ENCODE measurements around the gene OR6J1. TPM values are rescaled to one million over a fixed set of nuclear protein-coding genes. Genes with fewer than 3 reads are reported as not detected.

Gene OR6J1
- total and polyA plus RNA-seq, 2 experiments from 2014 or later, result not detected

- Histone ChIP-seq H2AFZ (no peak overlapping the region), H3K4me3 (no peak overlapping the region), H3K9me3 (ENCODE audit: low read depth) (no peaks in the 10 kb centered on the region), H3K79me2 (ENCODE audit: insufficient read depth) (no peaks in the 10 kb centered on the region), H3K4me1 (ENCODE audit: insufficient read depth) (peaks cover 22% of the 10 kb centered on the region), H3F3A (ENCODE audit: insufficient read depth) (peaks cover 28% of the 10 kb centered on the region), H3K36me3 (ENCODE audit: low read depth) (peaks cover 10% of the 10 kb centered on the region; the same call in 1 of the 2 replicates), H3K27me3 (replicated peaks; ENCODE audit: insufficient read depth) (no peaks in the 10 kb centered on the region), H3K27ac (peak overlapping the region; percentile 89), H3K9ac (peak overlapping the region; percentile 62), H4K20me1 (ENCODE audit: insufficient read depth) (no peaks in the 10 kb centered on the region), H3K9me2 (ENCODE audit: insufficient read depth) (no peaks in the 10 kb centered on the region), H3K4me2 (ENCODE audit: unreplicated experiment) (peak overlapping the region; percentile 46)
- in situ Hi-C loops (cut with MboI), result no loop called here
- 32 to 38% methylated on average over 3 of the region's 3 CpGs for WGBS, 2 experiments (ENCODE audit: low coverage in 1 of 2, low lambda C conversion rate in 2 of 2, missing lambda C conversion rate in 2 of 2)
- TF ChIP-seq EZH2phosphoT487 (IDR thresholded peaks at IDR 0.05; ENCODE audit: insufficient read depth, low read depth), result no peak
- TF ChIP-seq EZH2 (IDR thresholded peaks at IDR 0.05; ENCODE audit: insufficient read depth, poor library complexity, severe bottlenecking), result no peak
- DNase-seq, result no peak
Measured at GRCh38 chr14:22613736-22614239, 30.4 kb downstream of the OR6J1 start.

GRCh38 chr14:22613106-22613695 is 31.0 kb downstream of the OR6J1 start:
- DNase-seq, result peak; percentile 30
- Histone ChIP-seq H3K79me2 (ENCODE audit: insufficient read depth) (no peaks in the 10 kb centered on the region), H3K4me2 (ENCODE audit: unreplicated experiment) (peak overlapping the region; percentile 46), H3K9ac (peak overlapping the region; percentile 62), H2AFZ (no peak overlapping the region), H3K4me1 (ENCODE audit: insufficient read depth) (peaks cover 22% of the 10 kb centered on the region), H3K9me3 (ENCODE audit: low read depth) (no peaks in the 10 kb centered on the region), H4K20me1 (ENCODE audit: insufficient read depth) (no peaks in the 10 kb centered on the region), H3K36me3 (ENCODE audit: low read depth) (peaks cover 10% of the 10 kb centered on the region; the same call in 1 of the 2 replicates), H3K9me2 (ENCODE audit: insufficient read depth) (no peaks in the 10 kb centered on the region), H3K27me3 (replicated peaks; ENCODE audit: insufficient read depth) (no peaks in the 10 kb centered on the region), H3K4me3 (no peak overlapping the region), H3F3A (ENCODE audit: insufficient read depth) (peaks cover 28% of the 10 kb centered on the region), H3K27ac (peak overlapping the region; percentile 89)
- TF ChIP-seq EZH2phosphoT487 (IDR thresholded peaks at IDR 0.05; ENCODE audit: insufficient read depth, low read depth) (no peak), EZH2 (IDR thresholded peaks at IDR 0.05; ENCODE audit: insufficient read depth, poor library complexity, severe bottlenecking) (no peak)
- WGBS, 2 experiments (ENCODE audit: low coverage in 1 of 2, low lambda C conversion rate in 2 of 2, missing lambda C conversion rate in 2 of 2), result 63 to 64% methylated on average over 2 of the region's 2 CpGs
- in situ Hi-C loops (cut with MboI), result no loop called here

DNA sequence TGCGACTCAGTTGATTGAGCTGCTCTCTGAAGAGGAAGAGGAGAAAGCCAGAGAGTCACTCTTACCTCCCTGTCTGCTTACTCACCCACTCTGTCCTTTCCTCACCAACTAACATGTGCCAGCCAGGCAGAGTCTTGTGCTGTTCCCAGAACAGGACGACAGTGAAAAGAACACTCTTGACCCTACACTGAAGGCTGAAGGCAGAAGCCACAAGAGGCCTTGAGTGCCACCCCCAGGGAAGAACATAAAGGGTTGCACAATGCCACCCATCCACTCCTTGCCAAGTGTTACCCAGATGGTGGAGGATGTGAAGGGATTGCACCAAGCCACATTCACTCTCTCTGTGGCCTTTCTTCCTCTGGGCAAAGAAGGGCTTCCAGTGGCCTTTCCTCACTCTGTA is 33.2 kb downstream of the OR6J1 start:
- Histone ChIP-seq H3K27ac (no peak overlapping the region), H3F3A (ENCODE audit: insufficient read depth) (peaks cover 28% of the 10 kb centered on the region), H3K9me2 (ENCODE audit: insufficient read depth) (no peaks in the 10 kb centered on the region), H3K36me3 (ENCODE audit: low read depth) (peaks cover 17% of the 10 kb centered on the region), H3K9me3 (ENCODE audit: low read depth) (no peaks in the 10 kb centered on the region), H3K27me3 (replicated peaks; ENCODE audit: insufficient read depth) (no peaks in the 10 kb centered on the region), H3K79me2 (ENCODE audit: insufficient read depth) (no peaks in the 10 kb centered on the region), H3K4me1 (ENCODE audit: insufficient read depth) (peaks cover 22% of the 10 kb centered on the region), H2AFZ (no peak overlapping the region), H4K20me1 (ENCODE audit: insufficient read depth) (no peaks in the 10 kb centered on the region), H3K4me3 (no peak overlapping the region), H3K4me2 (ENCODE audit: unreplicated experiment) (no peak overlapping the region), H3K9ac (no peak overlapping the region)
- in situ Hi-C loops (cut with MboI), result no loop called here
- no peak for TF ChIP-seq EZH2 (IDR thresholded peaks at IDR 0.05; ENCODE audit: insufficient read depth, poor library complexity, severe bottlenecking)
- no peak for TF ChIP-seq EZH2phosphoT487 (IDR thresholded peaks at IDR 0.05; ENCODE audit: insufficient read depth, low read depth)
- 88 to 98% methylated on average over 2 of the region's 2 CpGs for WGBS, 2 experiments (ENCODE audit: low coverage in 1 of 2, low lambda C conversion rate in 2 of 2, missing lambda C conversion rate in 2 of 2)
- DNase-seq, result peak; percentile 12

DNA sequence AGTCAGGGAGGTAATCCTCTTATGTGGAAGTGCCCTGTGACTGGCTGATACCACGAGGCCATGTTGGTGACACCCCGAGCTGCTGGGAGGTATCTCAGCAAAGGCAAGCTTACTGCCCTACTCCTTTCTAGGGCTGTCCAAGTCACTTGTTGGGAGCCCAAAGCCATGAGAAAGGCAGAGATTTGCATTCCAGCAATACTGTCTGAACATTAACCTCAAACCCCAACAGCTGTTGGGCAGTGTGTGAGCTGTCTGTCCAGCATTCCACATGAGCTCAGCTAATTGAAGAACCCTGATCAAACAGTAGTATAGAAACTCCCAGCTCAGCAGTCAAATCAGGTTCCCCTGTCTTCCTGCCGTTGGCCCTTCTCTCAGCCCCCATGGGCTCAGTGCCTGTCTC is 36.9 kb downstream of the OR6J1 start:
- Histone ChIP-seq H3K36me3 (ENCODE audit: low read depth) (peaks cover 45% of the 10 kb centered on the region), H3K27ac (no peak overlapping the region), H3K79me2 (ENCODE audit: insufficient read depth) (no peaks in the 10 kb centered on the region), H3F3A (ENCODE audit: insufficient read depth) (peaks cover under 1% of the 10 kb centered on the region; the same call in 1 of the 2 replicates), H3K27me3 (replicated peaks; ENCODE audit: insufficient read depth) (no peaks in the 10 kb centered on the region), H3K4me1 (ENCODE audit: insufficient read depth) (peaks cover 9% of the 10 kb centered on the region), H3K4me3 (no peak overlapping the region), H3K9me3 (ENCODE audit: low read depth) (no peaks in the 10 kb centered on the region), H3K9ac (no peak overlapping the region), H3K4me2 (ENCODE audit: unreplicated experiment) (no peak overlapping the region), H2AFZ (no peak overlapping the region), H4K20me1 (ENCODE audit: insufficient read depth) (no peaks in the 10 kb centered on the region), H3K9me2 (ENCODE audit: insufficient read depth) (no peaks in the 10 kb centered on the region)
- TF ChIP-seq EZH2phosphoT487 (IDR thresholded peaks at IDR 0.05; ENCODE audit: insufficient read depth, low read depth) (no peak), EZH2 (IDR thresholded peaks at IDR 0.05; ENCODE audit: insufficient read depth, poor library complexity, severe bottlenecking) (no peak)
- DNase-seq, result no peak
- WGBS, 2 experiments (ENCODE audit: low coverage in 1 of 2, low lambda C conversion rate in 2 of 2, missing lambda C conversion rate in 2 of 2), result 65 to 73% methylated on average over 3 of the region's 3 CpGs
- in situ Hi-C loops (cut with MboI), result no loop called here
